ENCODE results near the gene NEK1. TPM values are rescaled to one million over a fixed set of nuclear protein-coding genes. Genes with fewer than 3 reads are reported as not detected.

Gene NEK1
- total and polyA plus RNA-seq, 2 of the 8 experiments (the other 6 are each of a cell fraction or from before 2014, with no cell fraction given): 3.9 to 11.7 TPM

DNA sequence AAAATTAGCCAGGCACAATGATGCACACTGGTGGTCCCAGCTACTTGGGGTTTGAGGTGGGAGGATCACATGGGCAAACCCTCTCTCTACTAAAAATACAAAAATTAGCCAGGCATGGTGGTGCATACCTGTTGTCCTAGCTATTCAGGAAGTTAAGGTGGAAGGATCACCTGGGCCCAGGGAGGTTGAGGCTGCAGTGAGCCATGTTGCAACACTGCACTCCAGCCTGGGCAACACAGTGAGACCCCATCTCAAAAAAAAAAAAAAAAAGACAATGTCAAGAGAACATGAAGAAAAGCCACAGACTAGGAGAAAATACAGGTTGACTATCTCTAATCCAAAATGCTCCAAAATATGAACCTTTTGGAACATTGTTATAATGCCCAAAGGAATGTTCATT, 153.8 kb downstream of the NEK1 start:
- no peak overlapping the region for H3K14ac ChIP-seq (ENCODE audit: insufficient read length)
- POLR2A ChIA-PET (ENCODE audit: partially characterized antibody): no interaction called here
- H4K20me1 ChIP-seq (replicated peaks in 1 of 2; ENCODE audit: control insufficient read depth in 1 of 2, insufficient read depth in 2 of 2, low read length in 2 of 2): no peaks in the 10 kb centered on the region
- H3K4me2 ChIP-seq (ENCODE audit: insufficient read depth in 1 of 2, low read depth in 2 of 2, low read length in 2 of 2): no peak overlapping the region
- H3K56ac ChIP-seq (replicated peaks; ENCODE audit: insufficient read length, low read depth, low read length): no peak overlapping the region
- no peak overlapping the region for H2AFZ ChIP-seq (ENCODE audit: low read length)
- no peaks in the 10 kb centered on the region for H3K79me2 ChIP-seq (ENCODE audit: control insufficient read depth in 1 of 2, insufficient read depth in 2 of 2, low read length in 2 of 2)
- no peak overlapping the region for H2AK5ac ChIP-seq (ENCODE audit: low read depth, low read length)
- peaks cover 0 to 6% (median 0%) of the 10 kb centered on the region in 4 experiments; a peak in 2 of 8 replicates for H3K36me3 ChIP-seq (ENCODE audit: control insufficient read depth in 2 of 4, insufficient read depth in 4 of 4, low read length in 3 of 4)
- no peak overlapping the region for H4K8ac ChIP-seq (ENCODE audit: extremely low read depth, insufficient read depth, low read length)
- H3K23me2 ChIP-seq (ENCODE audit: low read depth, low read length): no peaks in the 10 kb centered on the region
- no peak overlapping the region for H3K18ac ChIP-seq (ENCODE audit: extremely low read depth, low read length)
- no peak overlapping the region for H4K91ac ChIP-seq (replicated peaks; ENCODE audit: insufficient read length, low read length)
- no peak overlapping the region for H4K5ac ChIP-seq (ENCODE audit: insufficient read length, low read depth, low read length)
- H3K4me3 ChIP-seq (ENCODE audit: extremely low read depth in 1 of 4, insufficient read depth in 2 of 4, low read depth in 3 of 4, low read length in 4 of 4): no peak overlapping the region
- H3K23ac ChIP-seq (ENCODE audit: insufficient read length): no peak overlapping the region
- no peak for FAIRE-seq
- CTCF ChIA-PET (ENCODE audit: partially characterized antibody): interaction anchor here (1.1 kb wide), 1 partner anchor 24 kb away, joined by 3 read pairs; no protein-coding TSS in a partner anchor
- no peaks in the 10 kb centered on the region for H3K4me1 ChIP-seq (replicated peaks in 1 of 4; ENCODE audit: control insufficient read depth in 3 of 4, insufficient read depth in 4 of 4, low read length in 3 of 4)
- DNase-seq (ENCODE audit: low read depth in 1 of 2, low spot score in 2 of 2): no peak
- no peaks in the 10 kb centered on the region for H3K27me3 ChIP-seq (replicated peaks in 1 of 4; ENCODE audit: control insufficient read depth in 3 of 4, extremely low read depth in 1 of 4, insufficient read depth in 3 of 4, low read length in 3 of 4)
- H3K9ac ChIP-seq (replicated peaks in 1 of 4; ENCODE audit: extremely low read depth in 1 of 4, low read depth in 3 of 4, low read length in 3 of 4): no peak overlapping the region
- H3K27ac ChIP-seq (ENCODE audit: low read depth, low read length): no peak overlapping the region
- H2BK120ac ChIP-seq (replicated peaks; ENCODE audit: low read depth, low read length): no peak overlapping the region
- no peak overlapping the region for H2BK12ac ChIP-seq (ENCODE audit: low read depth, low read length)
- H3K9me3 ChIP-seq (ENCODE audit: insufficient read depth in 2 of 2, low read depth in 1 of 2, low read length in 1 of 2): no peaks in the 10 kb centered on the region
- no peaks in the 10 kb centered on the region for H3K79me1 ChIP-seq (ENCODE audit: low read depth, low read length)
- no peak overlapping the region for H3K4ac ChIP-seq (replicated peaks; ENCODE audit: insufficient read length, low read depth, low read length)
- no peak overlapping the region for H2BK15ac ChIP-seq (ENCODE audit: low read length)
- no peak overlapping the region for H2BK20ac ChIP-seq (ENCODE audit: low read length)
- H2BK5ac ChIP-seq (ENCODE audit: low read depth, low read length): no peak overlapping the region
- TF ChIP-seq, protein P1, sequence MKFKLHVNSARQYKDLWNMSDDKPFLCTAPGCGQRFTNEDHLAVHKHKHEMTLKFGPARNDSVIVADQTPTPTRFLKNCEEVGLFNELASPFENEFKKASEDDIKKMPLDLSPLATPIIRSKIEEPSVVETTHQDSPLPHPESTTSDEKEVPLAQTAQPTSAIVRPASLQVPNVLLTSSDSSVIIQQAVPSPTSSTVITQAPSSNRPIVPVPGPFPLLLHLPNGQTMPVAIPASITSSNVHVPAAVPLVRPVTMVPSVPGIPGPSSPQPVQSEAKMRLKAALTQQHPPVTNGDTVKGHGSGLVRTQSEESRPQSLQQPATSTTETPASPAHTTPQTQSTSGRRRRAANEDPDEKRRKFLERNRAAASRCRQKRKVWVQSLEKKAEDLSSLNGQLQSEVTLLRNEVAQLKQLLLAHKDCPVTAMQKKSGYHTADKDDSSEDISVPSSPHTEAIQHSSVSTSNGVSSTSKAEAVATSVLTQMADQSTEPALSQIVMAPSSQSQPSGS (IDR thresholded peaks at IDR 0.05; ENCODE audit: low read length): no peak
- TF ChIP-seq, protein P2, sequence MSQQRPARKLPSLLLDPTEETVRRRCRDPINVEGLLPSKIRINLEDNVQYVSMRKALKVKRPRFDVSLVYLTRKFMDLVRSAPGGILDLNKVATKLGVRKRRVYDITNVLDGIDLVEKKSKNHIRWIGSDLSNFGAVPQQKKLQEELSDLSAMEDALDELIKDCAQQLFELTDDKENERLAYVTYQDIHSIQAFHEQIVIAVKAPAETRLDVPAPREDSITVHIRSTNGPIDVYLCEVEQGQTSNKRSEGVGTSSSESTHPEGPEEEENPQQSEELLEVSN (IDR thresholded peaks at IDR 0.05): no peak
- TF ChIP-seq KDM1A (IDR thresholded peaks at IDR 0.05; ENCODE audit: borderline replicate concordance, low read length) (no peak), PHF8 (conservative IDR thresholded peaks at IDR 0.05; ENCODE audit: low read depth, low read length) (no peak), EGR1 (IDR thresholded peaks at IDR 0.05; ENCODE audit: borderline replicate concordance, low read depth, low read length) (no peak), NANOG (IDR thresholded peaks at IDR 0.05; ENCODE audit: insufficient read depth, low read depth, low read length, poor library complexity, severe bottlenecking) (no peak), TBP (IDR thresholded peaks at IDR 0.05; ENCODE audit: low read depth, low read length) (no peak), SUZ12 (IDR thresholded peaks at IDR 0.05; ENCODE audit: low read length) (no peak)
- TF ChIP-seq, protein P3, sequence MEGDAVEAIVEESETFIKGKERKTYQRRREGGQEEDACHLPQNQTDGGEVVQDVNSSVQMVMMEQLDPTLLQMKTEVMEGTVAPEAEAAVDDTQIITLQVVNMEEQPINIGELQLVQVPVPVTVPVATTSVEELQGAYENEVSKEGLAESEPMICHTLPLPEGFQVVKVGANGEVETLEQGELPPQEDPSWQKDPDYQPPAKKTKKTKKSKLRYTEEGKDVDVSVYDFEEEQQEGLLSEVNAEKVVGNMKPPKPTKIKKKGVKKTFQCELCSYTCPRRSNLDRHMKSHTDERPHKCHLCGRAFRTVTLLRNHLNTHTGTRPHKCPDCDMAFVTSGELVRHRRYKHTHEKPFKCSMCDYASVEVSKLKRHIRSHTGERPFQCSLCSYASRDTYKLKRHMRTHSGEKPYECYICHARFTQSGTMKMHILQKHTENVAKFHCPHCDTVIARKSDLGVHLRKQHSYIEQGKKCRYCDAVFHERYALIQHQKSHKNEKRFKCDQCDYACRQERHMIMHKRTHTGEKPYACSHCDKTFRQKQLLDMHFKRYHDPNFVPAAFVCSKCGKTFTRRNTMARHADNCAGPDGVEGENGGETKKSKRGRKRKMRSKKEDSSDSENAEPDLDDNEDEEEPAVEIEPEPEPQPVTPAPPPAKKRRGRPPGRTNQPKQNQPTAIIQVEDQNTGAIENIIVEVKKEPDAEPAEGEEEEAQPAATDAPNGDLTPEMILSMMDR (IDR thresholded peaks at IDR 0.05; ENCODE audit: control extremely low read depth in 1 of 3, insufficient read depth in 1 of 3, low read depth in 1 of 3, low read length in 3 of 3): no peak
